Hematopoietic multipotent progenitor cell treated with erythropoietin and hydrocortisone succinate and interleukin-3 and kit ligand, for 4 days (in vitro differentiated cells): ENCODE results near the gene EMP3.
"Not testable (repeated sequence)": the region's sequence is repeated elsewhere in the genome, so short reads cannot be mapped to it uniquely, and the experiment has no call there.

ENCODE experiments used
- DNase-seq: peaks from one replicate; pipeline ENCODE4 v3.0.0-alpha.2; 2015

EMP3 gene

GRCh38 chr19:48325265-48325910, at the start of gene EMP3:
Gene EMP3, plus strand, starts transcription at chr19:48325552. Its CDS starts 1,293 bp downstream, at chr19:48326845.
- DNase-seq = peak; percentile 96

- DNase-seq = no peak
Measured at GRCh38 chr19:48279747-48280146, 45.6 kb upstream of the EMP3 start.

- no peak for DNase-seq
Measured at GRCh38 chr19:48283908-48284307, 41.4 kb upstream of the EMP3 start.

- DNase-seq = no peak
Measured at GRCh38 chr19:48284896-48285295, 40.5 kb upstream of the EMP3 start.

GRCh38 chr19:48287748-48288147, 37.6 kb upstream of the EMP3 start:
- no peak for DNase-seq

- no peak for DNase-seq
Measured at GRCh38 chr19:48290401-48290770, 35.0 kb upstream of the EMP3 start.

- peak; percentile 70 for DNase-seq
Measured at GRCh38 chr19:48290771-48291488, 34.4 kb upstream of the EMP3 start.

- DNase-seq = not testable (repeated sequence)
Measured at GRCh38 chr19:48291489-48291815, 33.9 kb upstream of the EMP3 start.

- no peak for DNase-seq
Measured at GRCh38 chr19:48292798-48293197, 32.6 kb upstream of the EMP3 start.

- DNase-seq = no peak
Measured at GRCh38 chr19:48295458-48295857, 29.9 kb upstream of the EMP3 start.

GRCh38 chr19:48296963-48297734, 28.2 kb upstream of the EMP3 start:
- DNase-seq = no peak

GRCh38 chr19:48297975-48298374, 27.4 kb upstream of the EMP3 start:
- no peak for DNase-seq

- DNase-seq = no peak
Measured at GRCh38 chr19:48301886-48302599, 23.3 kb upstream of the EMP3 start.

GRCh38 chr19:48302600-48302959, 22.8 kb upstream of the EMP3 start:
- no peak for DNase-seq

- no peak for DNase-seq
Measured at GRCh38 chr19:48303367-48303766, 22.0 kb upstream of the EMP3 start.

GRCh38 chr19:48303866-48304265, 21.5 kb upstream of the EMP3 start:
- DNase-seq = no peak

- peak; percentile 77 for DNase-seq
Measured at GRCh38 chr19:48308631-48309586, 16.4 kb upstream of the EMP3 start.

GRCh38 chr19:48309731-48310130, 15.6 kb upstream of the EMP3 start:
- not testable (repeated sequence) for DNase-seq

- DNase-seq = no peak
Measured at GRCh38 chr19:48310227-48310626, 15.1 kb upstream of the EMP3 start.

GRCh38 chr19:48311384-48311783, 14.0 kb upstream of the EMP3 start:
- no peak for DNase-seq

- DNase-seq = no peak
Measured at GRCh38 chr19:48315712-48316111, 9.6 kb upstream of the EMP3 start.

- not testable (repeated sequence) for DNase-seq
Measured at GRCh38 chr19:48317708-48317960, 7.7 kb upstream of the EMP3 start.
